LNCAP (cell line): ENCODE data around the gene DCUN1D2.

Experiments used
- CTCF ChIP-seq: fragments of 450-650 bp; IDR thresholded peaks from 2 replicates; pipeline ENCODE4 v1.5.1; 2017; ENCODE audit warnings: mild to moderate bottlenecking

DCUN1D2 gene

DNA sequence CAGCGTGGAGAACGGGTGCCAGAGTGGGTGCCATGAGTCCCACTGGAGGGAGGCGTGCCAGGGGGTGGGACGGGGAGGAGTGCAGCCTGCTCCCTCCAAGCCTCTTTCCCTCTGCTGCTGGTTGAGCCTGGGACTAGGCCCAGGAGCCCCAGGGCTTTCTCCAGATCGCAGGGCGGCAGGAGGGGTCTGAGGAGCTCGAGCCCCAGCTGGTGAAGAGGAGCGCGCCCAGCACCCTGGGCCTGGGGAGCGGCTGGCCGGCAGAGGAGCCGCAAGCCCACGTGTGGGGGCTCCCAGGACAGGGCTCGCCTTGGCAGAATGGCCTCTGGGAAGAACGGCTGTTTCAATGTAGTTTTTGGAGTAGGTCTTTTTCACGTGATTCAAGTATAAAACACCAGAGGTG is 12.2 kb upstream of the DCUN1D2 start:
- no peak for TF ChIP-seq CTCF

GRCh38 chr13:113500530-113501265 is 10.2 kb upstream of the DCUN1D2 start:
- TF ChIP-seq CTCF = no peak

GRCh38 chr13:113499936-113500335 is 9.4 kb upstream of the DCUN1D2 start:
- TF ChIP-seq CTCF = no peak

DNA sequence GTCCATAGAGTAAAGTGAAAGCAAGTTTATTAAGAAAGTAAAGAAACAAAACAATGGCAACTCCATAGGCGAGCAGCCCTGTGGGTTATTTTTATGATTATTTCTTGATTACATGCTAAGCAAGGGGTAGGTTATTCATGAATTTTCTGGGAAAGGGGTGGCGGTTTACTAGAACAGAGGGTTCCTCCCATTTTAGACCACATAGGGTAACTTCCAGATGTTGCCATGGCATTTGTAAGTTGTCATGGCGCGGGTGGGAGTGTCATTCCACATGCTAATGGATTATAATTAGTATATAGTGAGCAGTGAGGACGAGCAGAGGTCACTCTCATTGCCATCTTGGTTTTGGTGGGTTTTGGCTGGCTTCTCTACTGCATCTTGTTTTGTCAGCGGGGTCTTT is 8.4 kb upstream of the DCUN1D2 start:
- no peak for TF ChIP-seq CTCF

- TF ChIP-seq CTCF = no peak
These were observed 6.7 kb upstream of the DCUN1D2 start for GRCh38 chr13:113497217-113497616.

- TF ChIP-seq CTCF = no peak
These were observed 5.1 kb upstream of the DCUN1D2 start for GRCh38 chr13:113495494-113496210.

DNA sequence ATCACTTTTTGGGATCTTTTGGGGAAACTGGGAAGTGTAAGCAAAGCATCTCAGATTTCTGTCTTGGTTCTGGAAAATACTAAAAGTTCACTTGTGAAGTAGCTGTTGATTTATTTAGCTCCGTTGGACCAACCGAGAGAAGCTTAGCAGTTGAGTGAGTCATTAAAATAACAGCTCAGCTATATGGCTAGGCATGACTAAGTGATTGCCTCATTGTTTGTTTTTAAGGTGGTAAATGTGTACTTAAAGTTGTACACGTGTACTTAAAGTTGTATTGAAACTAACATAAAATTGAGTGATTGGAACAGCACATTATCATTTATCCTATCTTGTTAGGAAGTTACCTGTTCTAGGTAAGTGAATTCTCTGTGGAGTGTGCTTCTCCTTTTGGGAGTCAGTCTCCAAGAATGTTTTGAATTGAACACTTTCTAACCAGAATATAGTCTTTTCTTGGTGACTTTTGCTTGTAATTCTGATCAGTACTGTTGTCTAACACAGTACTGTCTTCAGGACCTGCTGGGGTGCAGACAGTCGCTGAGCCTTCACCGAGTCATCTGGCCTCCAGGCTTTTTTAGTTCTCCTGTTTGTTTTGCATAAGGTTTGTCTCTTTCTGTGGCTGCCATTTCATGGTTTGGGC is 2.9 kb upstream of the DCUN1D2 start:
- no peak for TF ChIP-seq CTCF
